NCI-H2107 treated with DMSO at 0.1 percent for 48 hours (cell line): ENCODE measurements around the gene NFE2L2.
"Not testable (repeated sequence)": the region's sequence is repeated elsewhere in the genome, so short reads cannot be mapped to it uniquely, and the experiment has no call there.

Experiments used
- DNase-seq: peaks from one replicate; lab custom pipeline; 2025; ENCODE audit not compliant: unreplicated experiment; lab: John Stamatoyannopoulos, UW

Gene NFE2L2

GRCh38 chr2:177204417-177204816, 60.1 kb downstream of the NFE2L2 start:
- no peak for DNase-seq

GRCh38 chr2:177201919-177202346, 62.6 kb downstream of the NFE2L2 start:
- no peak for DNase-seq

GRCh38 chr2:177200419-177200818, 64.1 kb downstream of the NFE2L2 start:
- not testable (repeated sequence) for DNase-seq

- DNase-seq: peak; percentile 23
Measured at GRCh38 chr2:177195194-177195593, 69.3 kb downstream of the NFE2L2 start.

DNA sequence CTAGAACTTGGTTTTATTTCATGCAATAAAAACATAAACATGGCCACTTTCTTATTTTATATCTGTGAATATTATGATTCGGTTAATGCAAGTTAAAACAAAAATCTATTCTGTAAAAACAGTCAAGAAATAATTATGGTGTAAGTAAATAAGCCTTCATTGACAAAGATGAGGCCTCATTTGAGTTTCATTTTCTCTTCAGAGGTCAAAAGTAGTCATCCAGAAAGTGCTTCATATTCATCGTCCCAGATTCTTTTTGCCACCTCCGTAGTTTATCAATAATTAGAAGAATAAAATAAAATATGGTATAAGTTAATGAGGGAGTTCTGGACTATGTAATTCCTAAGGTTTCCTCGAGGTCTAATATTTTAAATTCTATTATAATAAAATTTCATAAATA, 71.3 kb downstream of the NFE2L2 start:
- DNase-seq: no peak

GRCh38 chr2:177192788-177193187, 71.7 kb downstream of the NFE2L2 start:
- no peak for DNase-seq

DNA sequence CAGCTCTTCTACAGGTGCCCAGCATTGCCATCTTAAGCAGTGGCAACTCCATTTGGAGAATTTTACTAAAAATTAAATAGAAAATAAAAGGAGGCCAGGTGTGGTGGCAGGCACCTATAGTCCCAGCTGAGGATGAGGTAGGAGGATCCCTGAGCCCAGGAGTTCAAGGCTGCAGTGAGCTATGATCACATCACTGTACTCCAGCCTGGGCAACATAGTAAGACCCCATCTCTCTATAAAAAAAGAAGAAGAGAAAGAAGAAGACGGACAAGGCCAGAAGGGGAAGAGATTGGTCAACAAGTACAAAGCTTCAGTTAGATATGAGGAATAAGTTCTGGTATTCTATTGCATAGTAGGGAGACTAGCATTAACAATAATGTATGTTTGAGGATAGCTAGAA, 73.6 kb downstream of the NFE2L2 start:
- DNase-seq: no peak

DNA sequence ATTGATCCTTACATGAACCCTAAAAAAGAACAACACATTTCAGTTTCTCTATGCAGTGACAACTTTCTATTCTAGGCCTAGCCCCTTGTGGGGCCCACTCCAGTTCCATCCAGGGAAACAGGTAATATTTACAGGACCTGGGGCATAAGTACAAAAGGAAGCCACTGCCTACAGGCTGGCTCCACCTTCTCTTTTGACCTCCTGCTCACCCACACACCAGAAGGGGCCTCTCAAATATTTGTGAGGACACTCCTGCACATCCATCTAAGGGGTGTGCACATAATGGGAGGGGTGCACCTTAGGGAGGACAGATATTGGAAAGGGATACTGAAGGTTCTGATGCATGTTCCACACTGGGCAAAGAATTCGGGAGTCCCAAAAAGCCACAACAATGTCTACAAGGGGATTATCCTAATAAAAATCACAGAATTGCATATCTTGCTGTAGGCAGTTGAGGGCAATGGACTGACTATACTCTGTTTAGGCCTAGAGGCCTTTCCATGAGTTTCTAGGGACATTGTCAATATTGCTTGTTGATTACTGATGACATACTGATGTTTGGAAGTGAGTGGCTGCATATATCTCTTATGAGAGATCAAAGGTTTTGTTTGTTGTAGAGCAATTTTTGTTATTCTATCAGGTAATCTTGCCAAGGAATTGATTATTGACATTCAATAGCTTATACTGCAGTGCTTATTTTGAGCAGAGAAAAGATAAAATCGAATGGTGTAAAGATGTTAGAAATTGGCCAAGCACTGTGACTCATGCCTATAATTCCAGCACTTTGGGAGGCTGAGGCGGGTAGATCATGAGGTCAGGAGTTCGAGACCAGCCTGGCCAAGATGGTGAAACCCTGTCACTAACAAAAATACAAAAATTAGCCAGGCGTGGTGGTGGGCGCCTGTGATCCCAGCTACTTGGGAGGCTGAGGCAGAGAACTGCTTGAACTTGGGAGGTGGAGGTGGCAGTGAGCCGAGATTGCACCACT, 75.8 kb downstream of the NFE2L2 start:
- no peak for DNase-seq

DNA sequence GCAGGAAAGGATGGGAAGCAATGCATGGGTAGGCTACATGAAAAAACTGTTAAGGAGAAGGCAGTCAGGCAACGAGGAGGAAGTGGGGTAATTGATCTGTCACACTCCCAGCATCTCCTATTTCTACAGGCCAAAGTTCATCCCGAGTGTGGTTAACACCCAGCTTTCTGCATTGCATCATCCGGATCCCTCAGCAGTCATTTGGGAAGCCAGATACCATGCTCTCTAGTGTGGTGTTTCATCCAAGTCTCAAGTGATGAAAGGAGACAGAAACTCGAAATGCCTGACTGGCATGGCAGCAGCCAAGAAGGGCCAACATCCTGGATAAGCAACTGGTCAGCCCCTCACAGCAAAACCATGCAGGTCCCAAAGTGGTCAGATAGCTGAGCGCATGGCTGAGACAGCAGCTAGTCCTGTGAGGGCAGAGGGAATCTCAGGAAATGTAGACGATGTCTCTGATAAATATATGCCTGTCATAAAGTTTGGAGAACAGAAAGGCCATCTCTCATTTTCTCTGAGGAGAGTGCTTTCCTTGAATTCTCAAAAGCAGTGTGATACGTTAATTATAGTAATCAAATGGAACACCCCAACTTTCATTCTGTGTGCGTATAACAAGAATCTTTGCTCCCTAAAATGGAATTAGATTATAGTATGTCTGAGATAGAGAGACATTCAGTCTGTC, 76.8 kb downstream of the NFE2L2 start:
- DNase-seq: peak; percentile 60

- not testable (repeated sequence) for DNase-seq
Measured at GRCh38 chr2:177186038-177186437, 78.5 kb downstream of the NFE2L2 start.

DNA sequence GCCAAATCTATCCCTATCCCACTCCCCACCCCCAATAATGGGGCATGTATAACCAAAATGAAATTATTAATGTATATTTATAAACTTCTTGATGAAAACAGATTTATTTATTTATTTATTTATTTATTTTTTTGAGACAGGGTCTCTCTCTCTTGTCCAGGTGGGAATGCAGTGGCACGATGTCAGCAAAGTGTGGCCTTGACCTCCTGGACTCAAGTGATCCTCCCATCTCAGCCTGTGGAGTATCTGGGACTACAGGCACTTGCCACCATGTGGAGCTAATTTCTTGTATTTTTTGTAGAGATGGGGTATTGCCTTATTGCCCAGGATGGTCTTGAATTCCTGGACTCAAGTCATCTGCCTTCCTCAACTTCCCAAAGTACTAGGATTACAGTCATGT, 79.9 kb downstream of the NFE2L2 start:
- DNase-seq: no peak

DNA sequence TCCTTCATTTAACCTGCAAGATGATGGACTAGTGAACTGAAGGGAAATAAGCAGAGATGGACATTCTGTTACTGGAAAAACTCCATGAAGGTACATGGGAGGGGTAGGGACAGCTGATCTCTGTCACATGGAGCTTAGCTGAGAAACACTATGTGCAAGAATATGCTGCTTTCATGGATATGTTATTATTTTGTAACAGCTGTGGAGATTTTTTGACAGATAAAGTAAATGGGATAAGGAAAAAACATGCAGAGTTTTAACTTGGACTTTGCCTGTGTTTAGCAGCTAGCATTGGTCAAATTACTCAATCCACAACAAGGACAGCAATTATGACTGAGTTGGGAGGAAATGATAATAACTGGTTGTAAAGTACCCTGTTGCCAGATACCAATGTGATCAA, 80.7 kb downstream of the NFE2L2 start:
- no peak for DNase-seq
